ENCODE measurements around the gene SLC17A6.

The SLC17A6 gene

DNA sequence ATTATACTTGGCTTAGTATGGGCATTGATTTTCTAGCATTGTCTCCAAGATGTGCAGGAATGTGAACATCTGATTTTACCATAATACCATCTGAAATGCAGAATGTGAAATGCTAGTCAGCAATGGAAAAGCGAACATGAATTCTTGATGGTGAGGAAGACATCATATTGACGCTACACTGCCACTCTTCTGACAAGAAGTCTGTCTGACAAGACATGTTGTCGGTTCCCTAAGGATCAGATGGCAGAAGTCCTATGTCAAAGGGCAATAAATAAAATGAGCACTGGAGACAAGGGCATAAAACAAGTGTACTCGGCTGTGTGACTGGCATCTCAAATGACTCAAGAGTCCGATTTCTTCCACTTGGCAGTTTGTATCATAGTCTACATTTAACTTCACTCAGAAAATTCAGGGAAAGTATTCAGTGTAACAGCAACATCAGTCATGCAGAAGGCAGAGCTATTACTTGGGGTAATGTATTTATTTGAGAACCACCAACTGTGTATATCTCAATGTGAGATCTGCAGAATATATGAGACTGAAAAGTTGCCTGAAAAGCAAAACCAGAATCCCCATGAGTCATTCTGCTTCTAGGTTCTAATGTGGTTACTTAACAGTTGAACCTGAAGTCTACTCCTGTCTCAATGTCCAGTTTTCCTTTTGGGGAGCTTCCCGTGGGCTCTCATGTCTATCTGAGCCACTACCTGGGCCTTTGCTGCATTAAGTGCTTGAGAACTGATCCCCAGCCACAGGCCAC lies 51.5 kb downstream of the SLC17A6 start:
- DNase-seq (ENCODE audit: low spot score), result no peak

GRCh38 chr11:22390283-22390655 lies 52.1 kb downstream of the SLC17A6 start:
- no peak for DNase-seq (ENCODE audit: low spot score)

DNA sequence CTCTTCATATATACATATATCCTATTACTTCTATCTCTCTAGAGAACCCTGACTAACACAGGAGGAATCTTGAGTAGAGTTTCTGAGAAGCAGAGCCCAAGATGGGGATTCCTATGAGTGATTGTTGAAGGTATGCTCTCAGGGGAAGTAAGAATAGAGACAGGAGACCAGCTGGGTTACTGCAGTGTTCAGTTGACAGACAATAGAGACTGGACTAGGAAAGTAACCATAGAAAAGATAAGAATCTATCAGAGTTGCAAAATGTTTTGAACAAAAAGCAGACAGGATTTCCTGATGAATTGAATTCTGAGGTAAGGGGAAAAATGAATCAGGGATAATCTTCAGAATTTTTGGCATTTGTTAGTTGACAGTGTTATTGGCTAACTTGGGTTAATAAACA lies 54.4 kb downstream of the SLC17A6 start:
- no peak for DNase-seq (ENCODE audit: low spot score)

DNA sequence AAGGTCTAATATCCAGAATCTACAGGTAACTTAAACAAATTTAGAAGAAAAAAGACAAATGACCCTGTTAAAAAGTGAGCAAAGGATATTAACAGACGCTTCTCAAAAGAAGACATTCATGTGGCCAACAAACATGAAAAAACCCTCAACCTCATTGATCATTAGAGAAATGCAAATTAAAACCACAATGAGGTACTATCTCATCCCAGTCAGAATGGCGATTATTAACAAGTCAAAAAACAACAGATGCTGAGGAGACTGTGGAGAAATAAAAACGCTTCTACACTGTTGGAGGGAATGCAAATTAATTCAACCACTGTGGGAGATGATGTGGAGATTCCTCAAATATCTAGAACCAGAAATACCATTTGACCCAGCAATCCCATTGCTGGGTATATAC lies 67.2 kb downstream of the SLC17A6 start:
- no peak for DNase-seq (ENCODE audit: low spot score)

DNA sequence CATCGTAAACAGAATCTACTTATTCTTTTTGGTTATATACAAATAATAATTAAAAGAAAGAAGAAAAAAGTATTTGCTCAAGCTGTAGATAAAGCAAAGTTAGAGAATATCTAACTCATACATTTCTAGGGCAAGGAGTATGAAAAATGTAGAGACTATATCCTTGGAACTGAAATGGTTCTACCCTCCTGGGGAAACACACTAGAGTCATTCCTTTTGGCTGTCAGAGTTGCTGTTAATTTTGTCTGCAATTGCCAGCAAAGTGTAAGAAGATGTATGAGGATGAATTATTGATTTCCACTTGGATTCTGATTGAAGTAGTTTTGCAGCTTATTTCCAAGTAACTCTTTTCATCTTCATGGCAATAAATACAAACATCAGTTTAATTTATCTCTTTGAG lies 69.1 kb downstream of the SLC17A6 start:
- no peak for DNase-seq (ENCODE audit: low spot score)

- no peak for DNase-seq (ENCODE audit: low spot score)
Observed at GRCh38 chr11:22407921-22408320, 69.7 kb downstream of the SLC17A6 start.

- no peak for DNase-seq (ENCODE audit: low spot score)
Observed at GRCh38 chr11:22415476-22415875, 77.3 kb downstream of the SLC17A6 start.

DNA sequence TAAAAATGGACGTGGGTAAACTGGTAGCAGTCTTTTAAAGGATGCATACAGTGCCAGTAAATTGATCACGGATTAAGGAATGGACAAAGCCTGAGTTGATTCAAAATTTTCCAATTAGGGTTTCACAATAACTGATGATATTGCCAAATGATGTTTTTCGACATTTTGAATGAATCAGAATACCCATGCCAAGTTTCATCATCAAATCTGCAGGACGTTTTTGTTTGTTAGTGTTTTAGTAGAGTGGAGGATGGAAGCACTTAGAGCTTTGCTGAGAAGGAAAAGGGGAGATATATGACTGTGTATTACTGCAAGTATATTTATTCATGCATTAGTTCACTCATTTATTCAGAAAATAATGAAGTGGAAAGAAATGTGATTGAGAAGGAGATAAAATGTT lies 78.3 kb downstream of the SLC17A6 start:
- DNase-seq (ENCODE audit: low spot score), result no peak

DNA sequence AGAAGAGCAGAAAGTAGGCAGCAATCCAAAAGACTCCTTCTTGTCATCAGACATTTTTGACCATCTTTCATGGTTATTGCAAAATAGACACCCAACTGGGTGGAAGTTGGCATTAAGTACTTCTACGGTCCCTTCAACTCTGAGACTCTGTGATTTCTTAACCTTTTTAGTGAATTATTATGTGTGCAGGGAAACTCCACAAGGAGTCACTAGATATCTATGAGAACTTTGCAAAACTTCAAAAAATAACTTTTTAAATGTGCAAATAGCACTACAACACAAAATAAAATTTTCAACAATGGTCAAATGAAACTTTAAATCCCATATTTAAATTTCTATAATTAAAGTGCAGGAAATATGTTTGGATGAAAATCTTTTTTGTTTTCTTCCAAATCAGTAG lies 88.7 kb downstream of the SLC17A6 start:
- DNase-seq (ENCODE audit: low spot score), result no peak
